Endothelial cell of umbilical vein (primary cell): ENCODE measurements around the gene SETX. TPM values are rescaled to one million over a fixed set of nuclear protein-coding genes. Genes with fewer than 3 reads are reported as not detected.

Source experiments
- BruUV-seq: library from RNA; stranded (reverse); fragments of 400-500 nt; replicated peaks from 2 replicates; lab custom pipeline; 2021; lab: Mats Ljungman, UMichigan
- CTCF ChIA-PET: fragments of 300-600, 350-600 bp; sonication (Branson Sonifier 250); formaldehyde crosslinking; loops from one replicate; lab custom pipeline; 2021; ENCODE audit warnings: antibody characterized with exemption, inconsistent platforms; lab: Charles Lee
- POLR2A ChIA-PET: fragments of 300-600, 350-600 bp; sonication (Branson Sonifier 250); formaldehyde crosslinking; loops from one replicate; lab custom pipeline; 2021; ENCODE audit warnings: antibody characterized with exemption, inconsistent platforms; lab: Charles Lee
- DNase-seq: peaks from one replicate; pipeline ENCODE4 v3.0.0-alpha.2; 2011; ENCODE audit warnings: low read depth, low spot score
- FAIRE-seq: peaks from 2 replicates; lab custom pipeline; 2011; peaks lifted over from hg19 to GRCh38; lab: Jason Lieb, UNC
- H2AFZ ChIP-seq: 2 replicates; pipeline ENCODE4 v1.6.0; 2012; ENCODE audit warnings: low read depth, low read length, control low read depth, inconsistent platforms
- H3K27ac ChIP-seq: 2 replicates; pipeline ENCODE4 v1.5.1; 2011; ENCODE audit warnings: low read depth, mild to moderate bottlenecking, control low read depth, low read length, moderate library complexity; ENCODE audit not compliant: insufficient read depth
- H3K27me3 ChIP-seq, 2 experiments: 2 replicates each; pipeline versions ENCODE4 v1.6.0 to v1.6.1; 2011; ENCODE audit warnings: low read length in 2 of 2, mixed read lengths in 1 of 2; ENCODE audit not compliant: control insufficient read depth in 2 of 2, insufficient read depth in 2 of 2
- H3K36me3 ChIP-seq, 2 experiments: 2 replicates in 1 of 2; 3 replicates in 1 of 2; pipeline ENCODE4 v1.5.1; 2011; ENCODE audit warnings: low read length in 2 of 2, mild to moderate bottlenecking in 1 of 2, moderate library complexity in 1 of 2; ENCODE audit not compliant: control insufficient read depth in 2 of 2, insufficient read depth in 2 of 2; ENCODE audit errors: extremely low read depth in 1 of 2
- H3K4me1 ChIP-seq: 3 replicates; pipeline ENCODE4 v1.5.1; 2011; ENCODE audit warnings: mild to moderate bottlenecking, low read length; ENCODE audit not compliant: control insufficient read depth, insufficient read depth; ENCODE audit errors: extremely low read depth
- H3K4me2 ChIP-seq: 2 replicates; pipeline ENCODE4 v1.6.1; 2011; ENCODE audit warnings: low read length, control low read depth, mixed read lengths; ENCODE audit not compliant: insufficient read depth
- H3K4me3 ChIP-seq, 3 experiments: fragments of 200-600 bp in 1 of 3; sonication (generic), shearing (Covaris generic) in 1 of 3; replicated peaks in 1 of 3; 2 replicates each; pipeline ENCODE4 v1.5.1; 2011 to 2016; ENCODE audit warnings: control low read depth in 3 of 3, low read length in 3 of 3, mild to moderate bottlenecking in 2 of 3, inconsistent platforms in 1 of 3, low read depth in 1 of 3, moderate library complexity in 1 of 3; ENCODE audit not compliant: insufficient read depth in 1 of 3
- H3K79me2 ChIP-seq: 2 replicates; pipeline ENCODE4 v1.6.0; 2012; ENCODE audit warnings: low read length, inconsistent platforms; ENCODE audit not compliant: control insufficient read depth, insufficient read depth
- H3K9ac ChIP-seq: replicated peaks from 2 replicates; pipeline ENCODE3; 2011; ENCODE audit warnings: low read length, control low read depth; ENCODE audit not compliant: insufficient read depth; ENCODE audit errors: extremely low read depth
- H3K9me1 ChIP-seq: replicated peaks from 3 replicates; pipeline ENCODE4 v1.6.0; 2011; ENCODE audit warnings: mild to moderate bottlenecking, low read length; ENCODE audit not compliant: control insufficient read depth, insufficient read depth; ENCODE audit errors: extremely low read depth
- H3K9me3 ChIP-seq: replicated peaks from 2 replicates; pipeline ENCODE4 v1.5.1; 2012; ENCODE audit warnings: low read length, inconsistent platforms; ENCODE audit not compliant: control insufficient read depth, insufficient read depth
- H4K20me1 ChIP-seq: replicated peaks from 2 replicates; pipeline ENCODE3; 2011; ENCODE audit warnings: mild to moderate bottlenecking, low read length; ENCODE audit not compliant: control insufficient read depth, insufficient read depth; ENCODE audit errors: extremely low read depth
- CTCF ChIP-seq, 2 donors: IDR thresholded peaks; 1 replicate in 1 of 2; 2 replicates in 1 of 2; pipeline ENCODE4 v1.5.1; 2011; ENCODE audit warnings: low read length in 2 of 2, mild to moderate bottlenecking in 2 of 2, moderate library complexity in 2 of 2, control low read depth in 1 of 2, inconsistent platforms in 1 of 2, low read depth in 1 of 2; ENCODE audit not compliant: insufficient read depth in 1 of 2; ENCODE audit errors: extremely low read depth in 1 of 2
- EZH2 ChIP-seq: IDR thresholded peaks from 2 replicates; pipeline ENCODE4 v1.6.1; 2012; ENCODE audit warnings: borderline replicate concordance, low read depth, mild to moderate bottlenecking, moderate library complexity, low read length, inconsistent platforms; ENCODE audit not compliant: severe bottlenecking
- FOS ChIP-seq: IDR thresholded peaks from 2 replicates; pipeline ENCODE4 v1.6.1; 2011; ENCODE audit warnings: mild to moderate bottlenecking, low read length, moderate library complexity, borderline replicate concordance; ENCODE audit not compliant: insufficient read depth
- GATA2 ChIP-seq: IDR thresholded peaks from 2 replicates; pipeline ENCODE4 v1.7.0; 2011; ENCODE audit warnings: low read depth, mild to moderate bottlenecking, moderate library complexity, mixed read lengths, low read length; ENCODE audit not compliant: insufficient read length, insufficient read depth
- JUN ChIP-seq: IDR thresholded peaks from 2 replicates; pipeline ENCODE4 v1.6.1; 2011; ENCODE audit warnings: borderline replicate concordance, low read depth; ENCODE audit not compliant: insufficient read length, insufficient read depth
- MAX ChIP-seq: IDR thresholded peaks from 2 replicates; pipeline ENCODE4 v1.6.1; 2011; ENCODE audit not compliant: insufficient read depth, insufficient read length
- MYC ChIP-seq: IDR thresholded peaks from one replicate; pipeline ENCODE4 v1.6.1; 2011; ENCODE audit warnings: mild to moderate bottlenecking, low read depth, low read length
- POLR2A ChIP-seq: IDR thresholded peaks from 2 replicates; pipeline ENCODE4 v1.6.1; 2012; ENCODE audit warnings: low read depth, mild to moderate bottlenecking, control low read depth, low read length
- POLR2AphosphoS5 ChIP-seq: IDR thresholded peaks from 2 replicates; pipeline ENCODE4 v1.6.1; 2012; ENCODE audit warnings: low read depth, mild to moderate bottlenecking, control low read depth, low read length, moderate library complexity; ENCODE audit not compliant: insufficient read depth
- dilution Hi-C: fragments of 300-500 bp; cut with MboI; formaldehyde crosslinking; loops from one replicate; pipeline ENCODE4 v1.15.0; 2019; ENCODE audit warnings: low sequenced_read_pairs; ENCODE audit not compliant: extremely low pct_ligation_motif_present
- intact Hi-C: fragments of 100-400 bp; cut with micrococcal nuclease; formaldehyde crosslinking; loops from one replicate; pipeline ENCODE4 v1.10.0; 2022
- polyA plus RNA-seq, 4 experiments: library from polyadenylated mRNA; depleted of rRNA in 3 of 4; stranded (reverse) in 3 of 4; unstranded in 1 of 4; fragments of >200 nt; gene quantifications; 2 replicates each; pipeline versions ENCODE4 v1.2.1 to v1.2.3, GENCODE V29; 2011 to 2012; ENCODE audit warnings: missing spikeins in 1 of 4
- total RNA-seq: library from RNA; stranded (reverse); gene quantifications from 2 replicates; pipeline ENCODE4 v1.2.3, GENCODE V29; 2021

SETX gene
- total and polyA plus RNA-seq, 2 donors (not counting 3 experiments of a cell fraction or from before 2014, with no cell fraction given), result 20.9 to 47.7 TPM

GRCh38 chr9:132236662-132237311 lies 118.0 kb downstream of the SETX start:
- H3K79me2 ChIP-seq, result no peaks in the 10 kb centered on the region
- H3K9me1 ChIP-seq, result no peaks in the 10 kb centered on the region
- H3K36me3 ChIP-seq, result no peaks in the 10 kb centered on the region
- H3K4me3 ChIP-seq, result no peak overlapping the region
- H3K4me2 ChIP-seq, result no peak overlapping the region
- peaks cover 0 to 8% of the 10 kb centered on the region in 2 experiments for H3K27me3 ChIP-seq
- dilution Hi-C loops (no loop called here), intact Hi-C loops (loop anchor here (1.0 kb wide), 2 partner anchors 67 to 474 kb away; no protein-coding TSS in a partner anchor)
- no peaks in the 10 kb centered on the region for H4K20me1 ChIP-seq
- TF ChIP-seq POLR2A (no peak), GATA2 (no peak), EZH2 (no peak), MYC (no peak), POLR2AphosphoS5 (no peak), MAX (no peak), JUN (no peak), FOS (no peak), CTCF (IDR thresholded peaks at IDR 0.05; ENCODE audit: extremely low read depth in 1 of 2, insufficient read depth in 1 of 2, low read depth in 1 of 2, low read length in 2 of 2) (no peak)
- no TSS peak for BruUV-seq
- ChIA-PET POLR2A (no interaction called here), CTCF (interaction anchor here (0.6 to 10.1 kb wide), 44 partner anchors 9 to 491 kb away, joined by 3 to 408 read pairs (median 4); partner anchors contain the start of gene NTNG2)
- no peak overlapping the region for H3K27ac ChIP-seq
- no peak overlapping the region for H2AFZ ChIP-seq
- no peak overlapping the region for H3K9ac ChIP-seq
- no peaks in the 10 kb centered on the region for H3K9me3 ChIP-seq
- peaks cover 4% of the 10 kb centered on the region for H3K4me1 ChIP-seq
- DNase-seq (no peak), FAIRE-seq (no peak)
